NCI-H2196 (cell line): ENCODE results near the gene SMAD6.
"Not testable (repeated sequence)": the region's sequence is repeated elsewhere in the genome, so short reads cannot be mapped to it uniquely, and the experiment has no call there.

Source experiments
- DNase-seq: peaks from one replicate; lab custom pipeline; 2025; ENCODE audit not compliant: unreplicated experiment; lab: John Stamatoyannopoulos, UW

Gene SMAD6

GRCh38 chr15:66756295-66756694 lies 54.3 kb downstream of the SMAD6 start:
- no peak for DNase-seq

GRCh38 chr15:66757030-66757429 lies 55.0 kb downstream of the SMAD6 start:
- no peak for DNase-seq

DNA sequence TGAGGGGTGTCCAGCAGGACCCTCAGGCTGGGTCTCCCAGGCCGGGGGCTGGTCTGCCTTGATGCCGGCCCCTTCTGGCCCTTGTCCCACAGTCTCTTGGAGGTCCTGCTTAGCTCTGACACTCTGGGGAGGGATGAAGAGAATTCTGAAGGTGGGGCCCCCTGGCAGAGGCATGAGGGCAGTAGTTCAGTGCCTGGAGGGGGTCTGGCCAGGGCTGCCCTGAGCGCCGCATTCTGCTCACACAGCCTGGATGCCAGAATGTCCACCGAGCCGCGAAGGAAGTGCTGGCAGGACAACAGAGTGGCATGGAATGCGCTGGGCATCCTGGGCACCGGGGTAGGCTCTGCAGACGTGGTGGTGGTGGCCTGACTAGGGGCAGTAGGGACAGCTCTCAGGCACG lies 55.5 kb downstream of the SMAD6 start:
- no peak for DNase-seq

GRCh38 chr15:66758217-66758616 lies 56.2 kb downstream of the SMAD6 start:
- DNase-seq: not testable (repeated sequence)

- DNase-seq: no peak
These were observed 56.8 kb downstream of the SMAD6 start for GRCh38 chr15:66758844-66759243.

GRCh38 chr15:66760097-66760967 lies 58.3 kb downstream of the SMAD6 start:
- no peak for DNase-seq

GRCh38 chr15:66760968-66761725 lies 59.1 kb downstream of the SMAD6 start:
- no peak for DNase-seq

- DNase-seq: no peak
These were observed 59.9 kb downstream of the SMAD6 start for GRCh38 chr15:66761726-66762595.

GRCh38 chr15:66763186-66764071 lies 61.4 kb downstream of the SMAD6 start:
- DNase-seq: no peak

GRCh38 chr15:66764072-66764786 lies 62.2 kb downstream of the SMAD6 start:
- DNase-seq: no peak

GRCh38 chr15:66765478-66766281 lies 63.6 kb downstream of the SMAD6 start:
- DNase-seq: peak; percentile 11

- no peak for DNase-seq
These were observed 64.5 kb downstream of the SMAD6 start for GRCh38 chr15:66766282-66767230.

GRCh38 chr15:66767240-66767659 lies 65.2 kb downstream of the SMAD6 start:
- DNase-seq: no peak

DNA sequence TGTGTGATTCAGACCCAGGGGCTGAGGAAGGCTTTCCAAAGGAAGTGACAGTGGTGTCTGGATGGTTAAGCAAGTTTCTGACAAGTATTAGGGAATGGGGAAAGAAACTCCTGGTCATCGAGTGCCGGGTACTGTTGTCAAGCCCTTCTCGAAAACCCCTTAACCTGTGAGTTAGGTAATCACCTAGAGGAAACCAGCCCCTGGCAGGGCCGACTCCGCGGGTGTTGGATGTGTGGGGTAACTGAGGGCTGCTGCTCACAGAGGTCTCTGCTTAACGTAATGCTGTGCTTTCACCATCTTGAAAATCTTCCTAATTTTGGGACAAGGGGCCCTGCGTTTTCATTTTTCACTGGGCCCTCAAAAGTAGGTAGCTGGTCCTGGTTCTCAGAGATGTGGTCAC lies 67.0 kb downstream of the SMAD6 start:
- DNase-seq: no peak

DNA sequence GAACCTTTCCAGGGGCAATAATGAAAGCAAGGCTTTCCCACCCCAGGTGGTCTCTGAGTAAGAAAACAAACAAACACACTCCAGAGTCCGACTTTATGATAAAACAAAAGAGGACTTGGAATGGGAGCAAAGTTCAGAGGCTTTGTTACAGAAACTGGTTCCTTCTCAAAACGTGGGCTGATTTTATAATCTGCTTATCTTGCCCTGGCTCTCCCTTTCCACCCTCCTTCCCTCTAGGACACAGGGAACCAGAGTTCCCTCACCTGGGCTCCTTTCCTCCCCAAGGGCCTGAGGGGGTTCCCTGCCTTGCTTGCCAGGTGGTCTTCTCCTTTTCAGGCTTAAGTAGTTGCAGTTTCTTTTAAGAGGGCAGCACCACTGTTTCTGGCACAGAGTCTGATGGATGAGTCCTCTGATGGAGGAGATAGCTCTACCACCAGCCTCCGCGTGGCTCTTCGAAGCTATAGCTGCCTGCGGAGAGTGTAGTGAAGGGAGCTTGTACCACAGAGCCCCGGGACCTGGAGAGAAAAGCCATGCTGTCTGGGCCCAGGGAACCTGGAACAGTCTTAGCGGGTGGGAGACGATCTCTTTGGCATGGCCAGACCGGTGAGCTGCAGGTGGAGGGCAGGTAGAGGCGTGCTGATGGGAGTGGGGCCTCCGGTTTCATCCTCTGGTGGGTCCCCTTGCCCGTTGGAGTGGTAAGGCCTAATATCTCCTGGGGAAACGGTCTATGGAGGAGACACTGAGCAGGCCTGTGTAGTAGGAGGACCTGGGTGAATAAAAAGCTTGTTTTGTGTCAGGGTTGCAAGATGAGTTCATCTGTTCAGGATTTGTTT lies 68.7 kb downstream of the SMAD6 start:
- DNase-seq: no peak

DNA sequence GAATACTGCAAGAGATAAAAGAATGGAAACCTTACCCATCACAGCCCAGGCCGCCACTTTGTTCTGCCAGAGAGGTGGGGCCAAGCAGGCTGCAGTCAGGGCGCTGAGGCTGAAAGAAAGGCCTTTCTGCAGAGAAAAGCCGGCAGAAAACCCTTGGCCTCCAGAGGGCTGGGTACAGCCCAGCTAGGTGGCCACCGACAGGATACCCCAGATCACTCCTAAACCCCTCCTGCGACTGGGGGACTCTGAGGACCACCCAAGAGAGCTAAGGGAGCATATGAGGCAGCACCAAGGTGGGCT lies 69.3 kb downstream of the SMAD6 start:
- DNase-seq: no peak

DNA sequence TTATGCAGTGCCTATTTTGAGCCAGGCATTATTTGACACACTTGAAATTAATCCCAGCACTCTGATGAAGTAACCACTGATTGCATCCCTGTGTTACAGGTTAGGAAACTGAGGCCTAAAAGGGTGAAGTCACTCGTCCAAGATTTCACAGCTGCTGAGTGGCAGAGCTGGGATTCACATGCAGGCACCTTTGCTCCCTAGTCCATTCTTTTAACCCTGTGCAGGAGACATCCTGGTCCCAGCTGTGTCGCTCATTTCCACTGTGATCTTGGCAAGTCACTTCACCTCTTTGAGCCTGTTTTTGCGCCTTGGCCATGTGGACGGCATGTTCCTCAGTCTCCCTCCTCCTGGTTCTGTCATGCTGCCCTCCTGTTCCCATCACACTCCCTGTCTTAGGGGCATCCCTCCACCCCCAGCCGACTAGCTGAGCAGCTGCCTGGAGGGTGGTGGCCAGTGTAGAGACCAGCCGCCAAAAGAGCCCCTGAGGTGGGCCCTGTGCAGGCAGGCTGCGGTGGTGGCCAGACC lies 70.6 kb downstream of the SMAD6 start:
- no peak for DNase-seq
